Osteocyte (in vitro differentiated cells): ENCODE measurements around the gene FBXO11. TPM values are rescaled to one million over a fixed set of nuclear protein-coding genes. Genes with fewer than 3 reads are reported as not detected.

Experiments
- DNase-seq: peaks from one replicate; pipeline ENCODE4 v3.0.0; 2021; ENCODE audit warnings: mixed read lengths; ENCODE audit not compliant: unreplicated experiment; ENCODE audit errors: extremely low spot score
- H3K27ac Mint-ChIP-seq: one replicate; pipeline ENCODE4 v1.8.0; 2021; ENCODE audit warnings: mild to moderate bottlenecking, mixed read lengths; ENCODE audit not compliant: unreplicated experiment
- H3K27me3 Mint-ChIP-seq: one replicate; pipeline ENCODE4 v1.8.0; 2021; ENCODE audit warnings: mixed read lengths; ENCODE audit not compliant: unreplicated experiment
- H3K36me3 Mint-ChIP-seq: one replicate; pipeline ENCODE4 v1.8.0; 2021; ENCODE audit warnings: mixed read lengths; ENCODE audit not compliant: unreplicated experiment
- H3K4me1 Mint-ChIP-seq: one replicate; pipeline ENCODE4 v1.8.0; 2021; ENCODE audit warnings: mixed read lengths; ENCODE audit not compliant: unreplicated experiment
- H3K4me3 Mint-ChIP-seq: one replicate; pipeline ENCODE4 v1.8.0; 2021; ENCODE audit warnings: mild to moderate bottlenecking, moderate library complexity, mixed read lengths; ENCODE audit not compliant: unreplicated experiment
- H3K9me3 Mint-ChIP-seq: one replicate; pipeline ENCODE4 v1.8.0; 2021; ENCODE audit warnings: mixed read lengths; ENCODE audit not compliant: unreplicated experiment
- CTCF ChIP-seq: fragments of 200-600 bp; sonication (generic); IDR thresholded peaks from 2 replicates; pipeline ENCODE4 v1.5.0; 2021; ENCODE audit warnings: antibody characterized with exemption, mild to moderate bottlenecking, moderate library complexity
- total RNA-seq: library from RNA; stranded (reverse); gene quantifications from 2 replicates; pipeline ENCODE4 v1.2.1, GENCODE V29; 2021

FBXO11 gene
- total RNA-seq, 1 donor from 2014 or later, result 70.6 TPM

- Mint-ChIP-seq H3K4me3 (no peak overlapping the region), H3K27me3 (no peaks in the 10 kb centered on the region), H3K9me3 (no peaks in the 10 kb centered on the region), H3K4me1 (peaks cover 6% of the 10 kb centered on the region), H3K36me3 (peaks cover 33% of the 10 kb centered on the region), H3K27ac (no peak overlapping the region)
- TF ChIP-seq CTCF, result no peak
- DNase-seq, result no peak
Measured at GRCh38 chr2:47838686-47839085, 67.6 kb downstream of the FBXO11 start.

- Mint-ChIP-seq H3K36me3 (peaks cover 33% of the 10 kb centered on the region), H3K9me3 (no peaks in the 10 kb centered on the region), H3K27me3 (no peaks in the 10 kb centered on the region), H3K27ac (no peak overlapping the region), H3K4me3 (no peak overlapping the region), H3K4me1 (peaks cover 2% of the 10 kb centered on the region)
- no peak for DNase-seq
- no peak for TF ChIP-seq CTCF
Measured at GRCh38 chr2:47838249-47838648, 68.0 kb downstream of the FBXO11 start.

- no peak for DNase-seq
Measured at GRCh38 chr2:47833516-47833968, 72.8 kb downstream of the FBXO11 start.

GRCh38 chr2:47822518-47822917 lies 83.8 kb downstream of the FBXO11 start:
- TF ChIP-seq CTCF, result no peak
- DNase-seq, result no peak
- peaks cover 49% of the 10 kb centered on the region for H3K36me3 Mint-ChIP-seq
- no peaks in the 10 kb centered on the region for H3K4me1 Mint-ChIP-seq
- H3K4me3 Mint-ChIP-seq, result no peak overlapping the region
- H3K27ac Mint-ChIP-seq, result no peak overlapping the region
- no peaks in the 10 kb centered on the region for H3K9me3 Mint-ChIP-seq
- no peaks in the 10 kb centered on the region for H3K27me3 Mint-ChIP-seq

More at GRCh38 chr2:47833516-47833968, 72.8 kb downstream of the FBXO11 start:
- H3K4me1 Mint-ChIP-seq, result no peaks in the 10 kb centered on the region
- H3K27me3 Mint-ChIP-seq, result no peaks in the 10 kb centered on the region
- no peak overlapping the region for H3K4me3 Mint-ChIP-seq
- H3K9me3 Mint-ChIP-seq, result no peaks in the 10 kb centered on the region
- H3K27ac Mint-ChIP-seq, result no peak overlapping the region
- H3K36me3 Mint-ChIP-seq, result peaks cover 50% of the 10 kb centered on the region
- TF ChIP-seq CTCF, result no peak

GRCh38 chr2:47819834-47820233 lies 86.5 kb downstream of the FBXO11 start:
- Mint-ChIP-seq H3K27ac (no peak overlapping the region), H3K36me3 (peaks cover 59% of the 10 kb centered on the region), H3K4me1 (no peaks in the 10 kb centered on the region), H3K9me3 (no peaks in the 10 kb centered on the region), H3K27me3 (no peaks in the 10 kb centered on the region), H3K4me3 (no peak overlapping the region)
- TF ChIP-seq CTCF, result no peak
- DNase-seq, result no peak
